ENCODE data around the gene APOL3. TPM values are rescaled to one million over a fixed set of nuclear protein-coding genes. Genes with fewer than 3 reads are reported as not detected.
A peak's percentile ranks its signal among the peaks of the same experiment; 100 is the strongest.

Gene APOL3
- total and polyA plus RNA-seq, 2 of the 13 experiments (the other 11 are each of a cell fraction or from before 2014, with no cell fraction given): 3.8 to 5.4 TPM

- TF ChIP-seq ZBTB33 (CRISPR knock-in tag; IDR thresholded peaks at IDR 0.05) (no peak), HOXA5 (CRISPR knock-in tag; IDR thresholded peaks at IDR 0.05) (no peak), ZSCAN31 (CRISPR knock-in tag; IDR thresholded peaks at IDR 0.05; ENCODE audit: low read depth) (no peak), GFI1 (CRISPR knock-in tag; IDR thresholded peaks at IDR 0.05; ENCODE audit: borderline replicate concordance) (no peak), TEAD2 (CRISPR knock-in tag; IDR thresholded peaks at IDR 0.05) (no peak), ZNF781 (CRISPR knock-in tag; IDR thresholded peaks at IDR 0.05; ENCODE audit: borderline replicate concordance, not compliant biosample characterization) (no peak), CEBPB (IDR thresholded peaks at IDR 0.05; ENCODE audit: borderline replicate concordance, low read depth, low read length) (no peak), HDAC6 (IDR thresholded peaks at IDR 0.05; ENCODE audit: low read depth, low read length) (no peak), AHR (CRISPR knock-in tag; IDR thresholded peaks at IDR 0.05) (no peak), HNF4A (CRISPR knock-in tag; IDR thresholded peaks at IDR 0.05) (peak; percentile 49), KLF12 (CRISPR knock-in tag; IDR thresholded peaks at IDR 0.05; ENCODE audit: borderline replicate concordance) (no peak), RFX3 (CRISPR knock-in tag; IDR thresholded peaks at IDR 0.05) (no peak), SOX6 (IDR thresholded peaks at IDR 0.05) (no peak), SOX6 (CRISPR knock-in tag; IDR thresholded peaks at IDR 0.05) (peak; percentile 71), NFIB (CRISPR knock-in tag; IDR thresholded peaks at IDR 0.05; ENCODE audit: borderline replicate concordance) (no peak), GPBP1L1 (CRISPR knock-in tag; IDR thresholded peaks at IDR 0.05) (no peak), HDAC2 (CRISPR knock-in tag; IDR thresholded peaks at IDR 0.05) (0 out of 2 replicates have a peak, but pooled peaks have one; percentile 16), FOXK2 (IDR thresholded peaks at IDR 0.05) (no peak), JUNB (CRISPR knock-in tag; IDR thresholded peaks at IDR 0.05; ENCODE audit: borderline replicate concordance) (no peak), NFYB (CRISPR knock-in tag; IDR thresholded peaks at IDR 0.05) (0 out of 2 replicates have a peak, but pooled peaks have one; percentile 9), KDM6A (CRISPR knock-in tag; IDR thresholded peaks at IDR 0.05; ENCODE audit: low read depth) (no peak), ZNF512 (CRISPR knock-in tag; IDR thresholded peaks at IDR 0.05) (no peak), HIVEP1 (CRISPR knock-in tag; IDR thresholded peaks at IDR 0.05) (no peak), TIGD3 (CRISPR knock-in tag; IDR thresholded peaks at IDR 0.05; ENCODE audit: borderline replicate concordance) (no peak), STAG1 (CRISPR knock-in tag; IDR thresholded peaks at IDR 0.05) (no peak), ZNF337 (CRISPR knock-in tag; IDR thresholded peaks at IDR 0.05; ENCODE audit: borderline replicate concordance, low read depth) (no peak)
These were observed 6.8 kb downstream of the APOL3 start (continued) for GRCh38 chr22:36153501-36154422.

Measured in HepG2 (cell line).